T-helper 2 cell treated with Interferon-gamma antibody and Interleukin-4, amounts not matched to agents 100 ng/mL and 5 ng/mL, for 36 hours (primary cell): ENCODE results near the gene OR2D2. TPM values are rescaled to one million over a fixed set of nuclear protein-coding genes. Genes with fewer than 3 reads are reported as not detected.
"Not testable (repeated sequence)": the region's sequence is repeated elsewhere in the genome, so short reads cannot be mapped to it uniquely, and the experiment has no call there.

Experiments
- intact Hi-C: fragments of 100-400 bp; cut with micrococcal nuclease; formaldehyde crosslinking; loops from one replicate; pipeline ENCODE4 v1.15.1; 2023
- total RNA-seq: library from RNA; stranded (reverse); gene quantifications from 2 replicates; pipeline ENCODE4 v1.2.3, GENCODE V29; 2022

The OR2D2 gene
- total RNA-seq, 1 donor from 2014 or later: not detected

- intact Hi-C loops: not testable (repeated sequence)
Observed at GRCh38 chr11:6887711-6888110, 4.6 kb downstream of the OR2D2 start.

GRCh38 chr11:6882751-6883150 is 9.5 kb downstream of the OR2D2 start:
- intact Hi-C loops: no loop called here

- intact Hi-C loops: no loop called here
Observed at GRCh38 chr11:6876914-6877313, 15.4 kb downstream of the OR2D2 start.

GRCh38 chr11:6876325-6876724 is 16.0 kb downstream of the OR2D2 start, which contains the start of gene OR10A4:
TSS of gene OR10A4 (plus strand) at chr11:6876625. CDS start at chr11:6876648, 23 bp downstream.
- intact Hi-C loops: no loop called here

- intact Hi-C loops: no loop called here
Observed at GRCh38 chr11:6875761-6876160, 16.5 kb downstream of the OR2D2 start.

GRCh38 chr11:6871278-6871677 is 21.0 kb downstream of the OR2D2 start:
- intact Hi-C loops: no loop called here

GRCh38 chr11:6864438-6864837 is 27.9 kb downstream of the OR2D2 start:
- intact Hi-C loops: no loop called here

- intact Hi-C loops: no loop called here
Observed at GRCh38 chr11:6862961-6863360, 29.3 kb downstream of the OR2D2 start, which contains the start of gene OR10A2. TSS of gene OR10A2 (plus strand) at chr11:6863057. CDS start at chr11:6869755, 6,698 bp downstream.

GRCh38 chr11:6856871-6857270 is 35.4 kb downstream of the OR2D2 start:
- intact Hi-C loops: no loop called here

GRCh38 chr11:6855971-6856541 is 36.2 kb downstream of the OR2D2 start:
- intact Hi-C loops: no loop called here

GRCh38 chr11:6854801-6855200 is 37.5 kb downstream of the OR2D2 start:
- intact Hi-C loops: not testable (repeated sequence)

- intact Hi-C loops: no loop called here
Observed at GRCh38 chr11:6850526-6850925, 41.8 kb downstream of the OR2D2 start.

GRCh38 chr11:6845383-6845782 is 46.9 kb downstream of the OR2D2 start, which contains the start of gene OR10A5:
TSS of gene OR10A5 (plus strand) at chr11:6845683. CDS start at chr11:6845683, 0 bp downstream.
- intact Hi-C loops: no loop called here

GRCh38 chr11:6844356-6844755 is 47.9 kb downstream of the OR2D2 start:
- intact Hi-C loops: no loop called here

GRCh38 chr11:6843670-6844069 is 48.6 kb downstream of the OR2D2 start:
- intact Hi-C loops: no loop called here

- intact Hi-C loops: no loop called here
Observed at GRCh38 chr11:6841694-6842093, 50.6 kb downstream of the OR2D2 start.

Other genes starting within 250 kb of the OR2D2 start
- gene DCHS1, start 236.7 kb downstream of the OR2D2 start, total RNA-seq: 0.43 and 0.45 TPM in 2 replicates
- gene MRPL17, start 209.2 kb downstream of the OR2D2 start, total RNA-seq: 71.3 and 72.4 TPM in 2 replicates
- 0.18 and 0.25 TPM in 2 replicates for gene OR2AG2, start 120.5 kb downstream of the OR2D2 start, total RNA-seq
- not detected in 2 replicates for gene OR2AG1, start 109.5 kb downstream of the OR2D2 start, total RNA-seq
- gene OR6A2, start 92.8 kb downstream of the OR2D2 start, total RNA-seq: 0.23 TPM in 2 replicates
- gene OR10A5, start 46.8 kb downstream of the OR2D2 start, total RNA-seq: not detected in 2 replicates
- gene OR10A2, start 29.4 kb downstream of the OR2D2 start, total RNA-seq: not detected in 2 replicates
- not detected in 2 replicates for gene OR10A4, start 15.9 kb downstream of the OR2D2 start, total RNA-seq
- not detected in 2 replicates for gene OR2D3, start 28.5 kb upstream of the OR2D2 start, total RNA-seq
- 3.3 and 3.4 TPM in 2 replicates for gene ZNF215, start 33.9 kb upstream of the OR2D2 start, total RNA-seq
- not detected in 2 replicates for gene ZNF214, start 127.8 kb upstream of the OR2D2 start, total RNA-seq
- 0.11 and 0.39 TPM in 2 replicates for gene NLRP14, start 128.0 kb upstream of the OR2D2 start, total RNA-seq
- gene RBMXL2, start 196.5 kb upstream of the OR2D2 start, total RNA-seq: 0.09 TPM in 1 of 2 replicates, not detected in the other